GM21737 (cell line): ENCODE data around the gene BTBD2.
"Not testable (repeated sequence)": the region's sequence is repeated elsewhere in the genome, so short reads cannot be mapped to it uniquely, and the experiment has no call there.

Experiments used
- ATAC-seq: cut with Tn5 transposase; IDR thresholded peaks from one replicate; pipeline ENCODE4 v1.9.1; 2021; ENCODE audit warnings: mild to moderate bottlenecking, moderate library complexity; ENCODE audit not compliant: unreplicated experiment

BTBD2 gene

DNA sequence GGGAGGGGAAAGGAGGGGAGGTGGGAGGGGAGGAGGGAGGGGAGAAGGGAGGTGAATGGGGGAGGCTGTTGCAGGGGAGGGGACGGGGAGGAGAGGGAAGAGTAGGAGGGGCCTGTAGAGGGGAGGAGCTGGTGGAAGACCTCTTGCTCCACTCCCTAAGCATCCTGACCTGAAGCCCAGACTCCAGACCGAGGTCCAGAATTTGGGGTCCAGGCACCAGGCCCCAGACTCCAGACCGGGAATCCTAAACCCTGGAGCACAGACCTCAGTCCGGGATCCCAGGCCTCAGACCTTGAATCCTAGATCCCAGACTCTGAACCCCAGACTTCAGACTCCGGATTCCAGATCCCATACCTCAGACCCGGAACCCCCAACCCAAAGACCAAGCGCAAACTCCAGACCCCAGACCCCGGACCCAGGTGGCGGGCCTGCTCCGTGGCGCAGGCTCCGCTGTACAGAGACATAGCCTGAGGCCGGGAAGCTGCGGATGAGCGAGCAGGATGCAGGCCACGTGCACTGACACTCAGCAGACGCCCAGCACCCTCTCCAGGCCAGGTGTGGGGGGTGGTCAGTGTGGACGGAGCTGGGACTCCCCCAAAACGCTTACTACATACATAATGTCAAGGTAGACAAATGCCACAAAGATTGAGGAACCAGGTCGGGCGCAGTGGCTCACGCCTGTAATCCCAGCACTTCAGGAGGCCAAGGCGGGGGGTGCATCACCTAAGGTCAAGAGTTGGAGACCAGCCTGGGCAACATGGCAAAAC is 710 bp upstream of the BTBD2 start:
- no peak for ATAC-seq

DNA sequence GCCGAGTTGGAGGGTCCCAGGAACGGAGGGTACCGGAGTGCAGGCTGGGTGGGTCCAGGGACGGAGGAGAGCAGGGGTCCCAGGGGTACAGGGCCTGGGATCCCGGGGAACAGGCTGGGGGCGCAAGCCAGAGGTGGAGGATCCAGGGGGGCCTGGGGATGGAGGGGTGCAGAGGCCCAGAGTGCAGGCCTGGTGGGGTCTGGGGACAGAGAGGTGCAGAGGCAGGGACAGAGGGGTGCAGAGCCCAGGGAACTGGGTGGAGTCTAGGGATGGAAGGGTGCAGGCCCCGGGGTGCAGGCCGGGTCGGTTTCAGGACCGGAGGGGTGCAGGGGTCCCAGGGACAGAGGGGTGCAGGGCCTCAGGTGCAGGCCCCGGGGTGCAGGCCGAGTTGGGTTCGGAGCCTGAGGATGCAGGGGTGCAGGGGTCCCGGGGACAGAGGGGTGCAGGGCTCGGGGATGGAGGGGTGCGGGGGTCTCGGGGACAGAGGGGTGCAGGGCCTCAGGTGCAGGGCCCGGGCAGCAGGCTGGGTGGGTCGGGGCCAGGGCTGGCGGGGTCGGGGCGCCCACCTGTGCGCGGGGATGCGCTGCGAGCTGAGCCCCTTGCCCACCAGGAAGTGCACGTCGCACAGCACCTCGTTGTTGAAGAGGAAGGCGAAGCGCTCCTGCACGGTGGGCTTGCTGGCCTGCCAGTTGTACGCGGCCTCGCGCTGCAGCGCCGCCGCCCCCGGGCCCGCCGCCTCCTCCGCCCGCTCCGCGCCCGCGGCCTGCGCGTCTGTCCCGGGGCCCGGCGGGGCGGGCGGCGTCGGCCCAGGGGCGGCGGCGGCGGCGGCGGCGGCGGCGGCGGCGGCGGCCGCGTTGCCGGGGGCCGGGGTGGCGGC is 545 bp downstream of the BTBD2 start:
- ATAC-seq: no peak

DNA sequence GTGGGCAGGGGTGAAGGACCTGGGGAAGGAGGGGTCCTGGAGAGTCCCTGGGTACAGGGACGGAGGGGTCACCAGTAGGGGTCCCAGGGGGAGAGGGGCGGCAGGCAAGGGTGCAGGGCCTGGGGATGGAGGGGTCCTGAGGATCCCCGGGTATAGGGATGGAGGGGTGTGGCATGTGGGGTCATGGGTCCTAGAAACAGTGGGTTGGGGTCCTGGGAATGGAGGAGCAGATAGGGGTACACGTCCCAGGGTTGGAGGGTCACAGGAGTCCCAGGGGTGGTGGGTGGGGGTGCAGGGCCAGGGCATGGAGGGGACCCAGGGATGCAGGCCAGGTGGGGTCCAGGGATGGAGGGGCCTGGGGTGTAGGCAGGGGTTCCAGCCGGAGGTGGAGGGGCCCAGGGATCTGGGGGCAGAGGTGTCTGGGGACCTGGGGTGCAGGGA is 1.4 kb downstream of the BTBD2 start:
- no peak for ATAC-seq

DNA sequence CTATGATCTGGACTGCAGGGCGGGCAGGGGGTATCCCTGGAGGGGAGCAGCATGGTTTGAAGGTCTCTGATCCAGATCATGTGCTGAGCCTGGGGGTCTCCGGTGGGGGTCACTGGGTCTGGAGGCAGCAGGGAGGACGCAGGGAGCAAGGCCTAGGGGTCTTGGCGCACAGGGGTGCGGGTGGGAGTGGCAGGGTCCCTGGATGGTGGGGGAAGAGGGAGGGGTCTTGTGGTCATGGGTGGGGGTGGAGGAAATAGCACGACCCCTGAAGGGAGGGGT is 1.9 kb downstream of the BTBD2 start:
- ATAC-seq: no peak

DNA sequence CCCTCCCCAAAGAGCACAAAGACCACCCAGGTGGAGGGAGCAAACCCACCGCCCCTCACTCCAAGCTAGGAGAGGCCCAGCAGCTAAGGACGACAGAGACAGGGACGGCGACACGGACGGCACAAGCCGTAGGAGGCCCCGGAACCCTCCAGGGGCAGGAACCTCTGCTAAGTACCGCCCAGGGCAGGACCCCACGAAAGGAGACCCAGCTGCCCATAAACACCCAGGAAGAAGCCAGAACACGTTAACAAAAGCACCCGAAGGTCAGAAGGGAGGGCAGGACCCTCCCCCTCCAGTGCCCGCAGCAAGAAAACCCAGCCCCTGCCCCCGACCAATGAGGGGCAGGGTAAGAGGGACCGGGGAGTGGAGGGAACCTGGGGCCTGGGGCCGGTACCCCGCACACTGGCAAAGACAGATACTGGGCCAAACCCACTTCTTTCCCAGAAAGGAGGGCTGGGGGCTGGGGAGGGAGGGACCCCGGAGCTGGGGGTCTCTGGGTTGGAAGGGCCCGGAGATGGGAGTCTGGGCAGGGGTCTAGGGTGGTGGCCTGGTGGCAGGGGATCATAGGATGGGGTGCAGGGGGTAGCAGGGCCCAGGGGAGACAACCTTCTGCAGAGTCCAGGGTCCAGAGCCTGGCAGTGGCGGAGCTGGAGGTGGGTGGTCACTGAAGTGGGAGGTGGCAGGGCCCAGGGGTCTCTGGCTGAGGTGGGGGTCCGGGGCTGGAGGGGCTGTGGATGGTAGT is 2.4 kb downstream of the BTBD2 start:
- no peak for ATAC-seq

DNA sequence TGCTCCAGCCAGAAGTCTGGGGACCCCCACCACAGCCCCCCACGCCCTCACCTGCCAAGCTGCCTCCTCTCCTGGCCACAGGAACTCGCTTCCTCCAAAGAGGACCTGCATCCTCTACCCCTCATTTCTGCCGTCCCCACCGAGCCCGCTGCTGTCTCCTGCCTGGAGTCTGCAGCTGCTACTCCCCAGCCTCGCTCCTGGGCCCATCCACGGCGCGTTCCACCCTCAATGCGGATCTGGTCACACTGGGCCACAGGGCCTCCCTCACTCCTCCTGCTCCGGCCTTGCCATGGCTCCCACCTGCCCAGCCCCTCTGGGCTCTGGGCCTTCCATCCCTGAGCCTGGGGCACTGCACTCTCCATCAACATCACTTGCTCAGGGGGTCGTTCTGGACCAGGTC is 4.3 kb downstream of the BTBD2 start:
- no peak for ATAC-seq

DNA sequence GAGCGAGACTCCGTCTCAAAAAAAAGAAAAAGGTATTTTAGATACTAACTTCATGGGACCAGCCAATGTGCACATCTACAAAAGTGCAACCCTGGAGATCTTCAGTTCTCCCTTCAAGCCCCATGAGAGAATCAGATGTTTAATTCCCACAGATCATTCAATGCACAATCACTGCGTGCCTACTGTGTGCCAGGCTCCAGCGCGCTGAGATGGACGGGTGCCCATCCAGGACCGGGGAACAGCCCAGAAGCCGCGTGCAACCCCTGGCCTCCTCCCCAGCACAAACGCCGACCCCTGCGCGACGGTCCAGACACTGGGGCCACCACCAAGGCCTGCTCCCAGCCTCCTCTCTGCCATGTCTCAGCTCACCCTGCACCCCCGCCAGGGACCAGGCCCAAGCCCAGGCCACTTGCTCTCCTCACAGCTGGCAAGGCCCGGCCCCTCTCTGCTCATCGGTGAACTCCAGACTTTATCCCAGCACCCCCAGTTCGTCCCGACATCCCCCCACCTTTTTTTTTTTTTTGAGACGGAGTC is 5.3 kb downstream of the BTBD2 start:
- ATAC-seq: no peak

DNA sequence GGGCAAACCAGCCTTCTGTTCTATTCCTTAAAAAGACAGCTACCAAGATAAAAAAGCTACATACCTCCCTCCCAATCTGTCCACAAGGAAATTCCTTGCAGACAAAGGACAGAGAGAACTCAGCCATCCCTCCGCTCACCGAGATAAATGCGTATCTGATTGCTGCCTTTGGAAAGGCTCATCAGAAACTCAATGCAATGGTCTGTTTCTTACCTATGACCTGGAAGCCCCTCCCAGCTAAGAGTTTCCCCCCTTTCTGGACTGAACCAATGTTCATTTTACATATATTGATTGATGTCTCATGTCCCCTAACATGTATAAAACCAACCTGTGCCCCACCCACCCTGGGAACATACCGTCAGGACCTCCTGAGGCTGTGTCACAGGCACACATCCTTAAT is 11.6 kb downstream of the BTBD2 start:
- no peak for ATAC-seq

DNA sequence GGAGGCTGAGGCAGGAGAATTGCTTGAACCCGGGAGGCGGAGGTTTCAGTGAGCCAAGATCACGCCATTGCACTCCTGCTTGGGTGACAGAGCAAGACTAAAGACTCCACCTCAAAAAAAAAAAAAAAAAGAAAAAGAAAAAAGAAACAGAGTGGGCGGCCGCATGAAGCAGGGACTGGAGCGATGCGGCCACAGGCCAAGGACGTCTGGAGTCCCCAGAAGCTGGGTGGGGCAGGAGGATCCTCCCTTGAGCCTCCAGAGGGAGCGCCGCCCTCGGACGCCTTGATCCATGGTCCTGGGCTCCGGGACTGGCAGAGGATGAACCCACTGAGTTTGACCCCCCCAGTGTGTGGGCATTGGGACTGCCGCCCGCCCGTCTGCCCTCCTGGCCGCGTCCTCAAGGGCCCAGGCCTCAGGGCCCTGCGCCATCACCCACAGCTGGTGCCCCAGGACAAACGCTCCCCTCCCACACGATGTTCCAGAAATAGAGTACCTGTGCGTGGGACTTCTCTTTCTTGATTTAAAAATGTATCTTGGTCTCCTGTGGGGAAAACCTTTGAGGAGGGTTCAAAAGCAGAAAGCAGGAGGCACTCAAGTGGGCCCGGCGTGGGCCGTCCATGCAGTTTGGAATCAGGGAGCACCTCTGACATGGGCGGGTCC is 15.5 kb downstream of the BTBD2 start:
- no peak for ATAC-seq

DNA sequence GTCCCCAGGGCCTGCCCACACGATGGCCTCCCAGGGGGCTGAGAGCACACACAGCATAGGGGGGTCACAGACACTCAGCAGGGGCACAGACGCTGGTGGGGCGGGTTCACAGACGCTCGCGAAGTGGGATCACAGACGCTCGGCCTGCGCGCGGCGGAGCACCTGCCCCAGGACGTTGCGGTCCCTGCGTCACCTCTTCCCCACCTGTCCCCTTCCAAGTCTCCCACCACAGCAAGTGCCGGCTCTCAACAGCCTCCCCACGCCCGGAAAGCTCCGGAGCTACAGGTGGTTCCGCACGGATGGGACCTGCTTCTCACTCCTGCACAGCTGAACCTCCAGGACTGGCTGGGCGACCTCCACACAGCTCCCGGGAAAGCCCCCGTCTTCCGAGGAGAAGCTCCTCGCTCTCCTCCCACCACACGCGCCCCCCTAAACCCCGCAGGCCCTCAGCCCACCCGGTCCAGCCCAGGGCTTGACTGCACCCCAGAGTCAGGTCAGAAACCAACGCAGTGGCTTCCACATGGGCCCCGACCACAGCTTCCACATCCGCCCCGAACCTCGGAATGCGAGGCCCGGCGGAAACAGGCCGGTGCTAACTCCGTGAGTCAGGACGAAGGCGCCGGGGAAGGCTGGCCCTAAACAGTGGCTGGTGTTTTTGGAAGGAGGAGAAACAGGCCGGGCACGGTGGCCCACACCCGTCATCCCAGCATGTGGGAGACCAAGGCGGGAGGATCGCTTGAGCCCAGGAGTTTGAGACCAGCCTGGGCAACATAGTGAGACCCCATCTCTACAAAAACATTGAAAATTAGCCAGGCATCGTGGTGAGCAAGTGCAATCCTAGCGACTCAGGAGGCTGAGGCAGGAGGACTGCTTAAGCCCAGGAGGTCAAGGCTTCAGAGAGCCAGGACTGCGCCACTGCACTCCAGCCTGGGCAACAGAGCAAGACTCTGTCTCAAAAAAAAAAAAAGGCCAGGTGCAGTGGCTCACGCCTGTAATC is 16.5 kb downstream of the BTBD2 start:
- ATAC-seq: no peak

DNA sequence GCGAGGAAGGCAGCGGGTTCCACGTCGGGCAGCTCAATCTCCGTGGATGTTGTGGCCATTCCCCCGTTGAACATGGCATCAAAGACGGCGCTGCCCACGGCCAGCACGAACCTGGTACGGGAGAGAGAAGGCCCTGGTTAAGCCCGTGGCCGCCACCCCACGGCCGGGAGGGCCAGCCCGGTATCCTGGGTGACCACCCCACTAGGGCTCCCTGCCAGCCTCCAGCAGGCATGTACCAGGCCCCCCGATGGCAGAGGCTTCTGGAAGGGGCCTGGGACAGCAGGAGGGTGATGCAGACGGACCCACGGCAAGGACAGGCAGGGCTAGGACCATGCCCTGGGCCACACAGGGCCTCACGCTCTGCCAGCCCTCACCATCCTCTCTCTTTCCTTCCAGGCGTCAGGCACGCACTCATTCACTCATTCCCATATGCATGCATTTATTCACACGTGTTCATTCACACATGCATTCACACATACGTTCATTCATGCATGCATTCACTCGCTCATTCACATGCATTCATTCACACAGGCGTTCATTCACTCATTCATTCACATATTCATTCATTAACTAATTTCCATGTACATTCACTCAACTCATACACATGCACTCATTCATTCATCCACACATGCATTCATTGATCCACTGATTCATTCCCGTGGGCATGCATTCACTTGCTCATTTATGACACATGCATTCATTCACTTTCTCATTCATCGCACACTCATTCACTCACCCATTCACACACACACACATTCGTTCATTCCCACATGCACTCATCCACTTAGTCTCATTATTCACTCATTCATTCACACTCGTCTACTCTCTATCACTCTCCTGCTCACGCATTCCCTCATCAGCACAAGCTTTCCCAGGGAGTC is 17.9 kb downstream of the BTBD2 start:
- no peak for ATAC-seq

DNA sequence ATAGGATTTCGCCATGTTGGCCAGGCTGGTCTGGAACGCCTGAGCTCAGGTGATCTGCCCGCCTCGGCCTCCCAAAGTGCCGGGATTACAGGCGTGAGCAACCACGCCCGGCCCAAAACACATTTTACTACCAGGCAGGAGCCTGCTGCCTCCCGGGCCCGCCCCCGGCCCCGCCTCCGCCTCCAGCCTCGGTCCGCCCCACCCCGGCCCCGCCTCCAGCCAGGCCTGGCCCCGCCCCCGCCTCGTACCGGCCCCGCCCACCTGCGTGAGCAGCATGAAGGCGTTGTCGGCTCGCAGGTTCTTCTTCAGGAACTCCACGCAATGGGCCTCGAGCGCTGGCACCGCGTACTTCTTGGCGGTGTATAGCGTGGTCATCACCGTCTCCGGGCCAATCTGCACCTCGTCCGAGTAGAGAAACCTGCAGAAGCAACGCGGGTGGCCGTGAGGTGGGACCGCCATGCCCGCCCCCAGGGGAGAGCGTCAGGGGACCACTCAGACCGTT is 22.7 kb downstream of the BTBD2 start:
- no peak for ATAC-seq

DNA sequence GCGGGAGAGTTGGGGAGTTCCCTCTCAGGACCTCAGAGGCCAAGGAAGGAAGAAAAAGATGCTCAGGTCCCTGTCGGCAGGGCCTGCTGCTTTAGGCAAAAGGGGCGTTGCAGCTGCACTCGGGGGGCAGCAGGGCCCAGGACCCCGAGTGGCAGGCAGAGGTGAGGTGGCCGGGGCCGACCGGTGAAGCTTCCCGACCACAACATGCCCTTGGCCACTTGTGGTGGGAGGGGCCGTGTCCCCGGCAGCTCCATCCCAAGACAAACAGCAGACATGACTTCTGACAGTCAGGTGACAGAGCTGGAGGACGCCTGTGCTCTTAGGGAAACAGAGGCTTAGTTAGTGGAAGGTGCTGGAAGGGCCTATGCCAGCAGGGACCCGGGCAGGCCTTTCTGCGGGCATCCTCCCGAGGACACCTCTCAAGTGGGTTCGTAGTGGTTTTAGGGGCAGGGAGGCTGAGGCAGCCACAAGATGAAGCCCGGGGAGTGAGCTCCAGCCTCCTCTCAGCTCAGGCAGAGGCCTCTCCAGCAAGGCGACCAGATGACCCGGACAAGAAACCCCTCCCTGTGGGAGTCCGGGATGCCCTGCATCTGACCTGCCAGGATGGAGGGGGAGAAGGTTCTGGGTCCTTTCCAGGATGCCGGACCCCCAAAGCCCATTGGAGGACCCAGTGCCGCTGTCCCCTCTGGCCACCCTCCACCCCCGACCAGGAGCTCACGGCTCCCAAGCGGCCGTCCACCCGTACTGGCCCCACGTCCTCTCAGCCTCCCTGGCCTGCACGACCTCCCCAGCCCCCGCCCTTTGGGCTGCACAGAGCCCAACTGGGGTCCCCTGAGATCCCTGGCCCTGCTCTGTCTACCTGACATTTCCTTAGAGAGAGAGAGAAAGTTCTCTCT is 24.2 kb downstream of the BTBD2 start:
- ATAC-seq: no peak

DNA sequence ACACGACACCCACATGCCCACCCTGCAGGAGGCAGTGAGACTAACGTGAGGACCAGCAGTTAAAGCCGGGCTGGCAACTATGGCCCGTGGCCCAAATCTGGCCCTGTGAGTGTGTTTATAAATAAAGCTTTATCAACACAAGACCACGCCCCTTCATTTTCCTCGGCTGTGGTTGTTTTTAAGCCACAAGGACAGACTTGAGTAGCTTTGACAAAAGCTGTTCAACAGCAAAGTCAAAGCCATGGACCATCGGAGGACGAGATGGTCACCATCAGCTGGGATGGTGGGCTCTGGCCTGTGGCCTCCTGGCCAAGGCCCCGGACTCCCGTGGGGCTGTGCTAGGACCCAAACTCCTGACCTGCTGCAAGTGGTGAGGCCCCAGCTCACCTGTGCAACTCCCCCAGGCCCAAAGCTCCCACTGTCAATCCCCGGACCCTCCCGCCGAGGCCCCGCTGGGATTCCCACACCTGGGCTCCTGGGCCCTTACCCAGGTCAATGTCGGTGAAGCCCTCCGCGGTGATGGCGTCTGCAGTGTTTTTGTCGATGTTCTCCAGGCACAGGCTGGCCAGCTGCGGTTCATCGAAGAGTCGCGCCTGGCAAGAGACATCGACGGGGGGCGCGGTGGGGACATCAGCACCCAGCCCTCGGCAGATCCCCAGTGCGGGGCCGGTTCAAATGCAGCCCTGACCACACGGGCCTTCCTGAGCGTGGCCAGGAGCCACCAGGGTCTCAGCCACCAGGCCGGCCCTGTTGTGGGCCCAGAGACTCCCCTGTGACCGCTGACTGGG is 25.1 kb downstream of the BTBD2 start:
- ATAC-seq: no peak

DNA sequence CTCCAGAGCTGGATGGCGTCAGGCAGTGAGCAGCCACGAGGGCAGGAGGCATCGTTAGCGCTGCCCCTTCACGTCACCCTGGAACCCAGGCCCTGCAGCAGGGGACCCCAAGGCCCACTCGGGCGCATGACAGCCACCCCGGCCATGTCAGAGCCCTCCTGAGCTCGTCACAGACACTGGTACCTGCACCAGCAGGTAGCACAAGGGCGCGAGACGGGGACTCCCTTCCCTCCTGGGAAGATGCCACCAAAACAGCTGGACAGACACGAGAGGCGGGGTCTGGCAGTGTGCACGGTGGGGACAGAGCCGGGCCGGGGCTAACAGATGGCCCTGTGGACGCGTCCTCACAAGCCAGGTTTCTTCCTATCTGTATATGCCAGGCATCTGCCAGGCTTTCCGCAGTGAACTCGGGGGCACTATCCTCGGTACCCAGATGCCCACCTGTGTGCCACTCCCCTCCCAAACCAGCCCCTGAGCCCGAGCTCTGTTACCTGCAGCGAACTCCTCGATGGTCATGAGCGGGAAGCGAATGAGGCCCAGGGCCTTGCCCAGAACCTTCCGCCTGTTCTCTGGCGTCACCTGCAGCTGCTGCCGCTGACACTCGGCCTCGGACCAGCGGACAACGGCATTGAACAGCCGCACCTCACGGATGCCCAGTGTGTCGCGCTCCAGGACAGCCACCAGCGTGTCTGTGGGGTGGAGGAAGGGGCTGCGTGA is 25.8 kb downstream of the BTBD2 start:
- no peak for ATAC-seq

DNA sequence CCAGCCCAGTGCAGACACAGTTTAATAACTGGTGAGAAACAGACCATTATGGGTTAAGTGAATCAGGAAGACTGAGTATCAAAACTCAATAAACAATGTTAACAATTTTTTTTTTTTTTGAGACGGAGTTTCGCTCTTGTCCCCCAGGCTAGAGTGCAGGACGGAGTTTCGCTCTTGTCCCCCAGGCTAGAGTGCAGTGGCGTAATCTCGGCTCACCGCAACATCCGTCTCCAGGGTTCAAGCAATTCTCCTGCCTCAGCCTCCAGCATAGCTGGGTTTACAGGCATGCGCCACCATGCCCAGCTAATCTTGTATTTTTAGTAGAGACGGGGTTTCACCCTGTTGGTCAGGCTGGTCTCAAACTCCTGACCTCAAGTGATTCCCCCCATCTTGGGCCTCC is 27.1 kb downstream of the BTBD2 start:
- ATAC-seq: not testable (repeated sequence)
